ENCODE measurements around the gene ENOX2.

ENOX2 gene

GRCh38 chrX:130746077-130746476 lies 156.9 kb downstream of the ENOX2 start:
- H4K20me1 ChIP-seq (ENCODE audit: insufficient read depth, low read length, poor library complexity, severe bottlenecking): no peaks in the 10 kb centered on the region
- TF ChIP-seq CTCF (conservative IDR thresholded peaks at IDR 0.05; ENCODE audit: low read length): no peak
- H3F3A ChIP-seq (ENCODE audit: low read depth): no peaks in the 10 kb centered on the region
- no peak overlapping the region for H3K4me3 ChIP-seq (ENCODE audit: low read length, poor library complexity, severe bottlenecking)
- H3K9me3 ChIP-seq (ENCODE audit: insufficient read depth, low read depth, low read length): no peaks in the 10 kb centered on the region
- no peak overlapping the region for H3K9ac ChIP-seq (ENCODE audit: low read depth, low read length, poor library complexity, severe bottlenecking)
- no peak overlapping the region for H3K4me2 ChIP-seq (ENCODE audit: low read depth, low read length, poor library complexity, severe bottlenecking)
- H3K36me3 ChIP-seq (ENCODE audit: insufficient read depth, low read length): no peaks in the 10 kb centered on the region
- no peaks in the 10 kb centered on the region for H3K9me2 ChIP-seq (replicated peaks; ENCODE audit: low read depth, low read length)
- no peaks in the 10 kb centered on the region for H3K79me2 ChIP-seq (ENCODE audit: insufficient read depth, low read length)
- no peak overlapping the region for H2AFZ ChIP-seq (ENCODE audit: low read length)
- no peaks in the 10 kb centered on the region for H3K4me1 ChIP-seq (ENCODE audit: insufficient read depth, low read length, poor library complexity, severe bottlenecking)
- H3K27me3 ChIP-seq (ENCODE audit: insufficient read depth, low read length, poor library complexity, severe bottlenecking): no peaks in the 10 kb centered on the region

GRCh38 chrX:130741584-130741983 lies 161.4 kb downstream of the ENOX2 start:
- Histone ChIP-seq H3K4me1 (ENCODE audit: insufficient read depth, low read length, poor library complexity, severe bottlenecking) (no peaks in the 10 kb centered on the region), H2AFZ (ENCODE audit: low read length) (no peak overlapping the region), H3K4me3 (ENCODE audit: low read length, poor library complexity, severe bottlenecking) (no peak overlapping the region), H3K9me3 (ENCODE audit: insufficient read depth, low read depth, low read length) (no peaks in the 10 kb centered on the region), H3K4me2 (ENCODE audit: low read depth, low read length, poor library complexity, severe bottlenecking) (no peak overlapping the region), H4K20me1 (ENCODE audit: insufficient read depth, low read length, poor library complexity, severe bottlenecking) (no peaks in the 10 kb centered on the region), H3K9me2 (replicated peaks; ENCODE audit: low read depth, low read length) (no peaks in the 10 kb centered on the region), H3K9ac (ENCODE audit: low read depth, low read length, poor library complexity, severe bottlenecking) (no peak overlapping the region), H3K36me3 (ENCODE audit: insufficient read depth, low read length) (no peaks in the 10 kb centered on the region), H3F3A (ENCODE audit: low read depth) (no peaks in the 10 kb centered on the region), H3K79me2 (ENCODE audit: insufficient read depth, low read length) (no peaks in the 10 kb centered on the region), H3K27me3 (ENCODE audit: insufficient read depth, low read length, poor library complexity, severe bottlenecking) (no peaks in the 10 kb centered on the region)
- TF ChIP-seq CTCF (conservative IDR thresholded peaks at IDR 0.05; ENCODE audit: low read length) (no peak), EZH2phosphoT487 (IDR thresholded peaks at IDR 0.05; ENCODE audit: borderline replicate concordance) (no peak)

- no peak overlapping the region for H3K9ac ChIP-seq (ENCODE audit: low read depth, low read length, poor library complexity, severe bottlenecking)
- no peaks in the 10 kb centered on the region for H3K4me1 ChIP-seq (ENCODE audit: insufficient read depth, low read length, poor library complexity, severe bottlenecking)
- H3K4me2 ChIP-seq (ENCODE audit: low read depth, low read length, poor library complexity, severe bottlenecking): no peak overlapping the region
- no peaks in the 10 kb centered on the region for H4K20me1 ChIP-seq (ENCODE audit: insufficient read depth, low read length, poor library complexity, severe bottlenecking)
- H3K27me3 ChIP-seq (ENCODE audit: insufficient read depth, low read length, poor library complexity, severe bottlenecking): no peaks in the 10 kb centered on the region
- no peak overlapping the region for H3K4me3 ChIP-seq (ENCODE audit: low read length, poor library complexity, severe bottlenecking)
- no peaks in the 10 kb centered on the region for H3K9me2 ChIP-seq (replicated peaks; ENCODE audit: low read depth, low read length)
- TF ChIP-seq EZH2phosphoT487 (IDR thresholded peaks at IDR 0.05; ENCODE audit: borderline replicate concordance) (no peak), CTCF (conservative IDR thresholded peaks at IDR 0.05; ENCODE audit: low read length) (no peak)
- H3K36me3 ChIP-seq (ENCODE audit: insufficient read depth, low read length): no peaks in the 10 kb centered on the region
- no peaks in the 10 kb centered on the region for H3K79me2 ChIP-seq (ENCODE audit: insufficient read depth, low read length)
- H3F3A ChIP-seq (ENCODE audit: low read depth): no peaks in the 10 kb centered on the region
- no peak overlapping the region for H2AFZ ChIP-seq (ENCODE audit: low read length)
- H3K9me3 ChIP-seq (ENCODE audit: insufficient read depth, low read depth, low read length): no peaks in the 10 kb centered on the region
Observed at GRCh38 chrX:130741151-130741550, 161.9 kb downstream of the ENOX2 start.
